HCT116 (cell line): ENCODE results near the gene FHIT. TPM values are rescaled to one million over a fixed set of nuclear protein-coding genes. Genes with fewer than 3 reads are reported as not detected.

Source experiments
- ATAC-seq: fragments of 200-7000 bp; cut with Tn5 transposase; 2 replicates; pipeline ENCODE4 v1.9.1; 2020; ENCODE audit warnings: mild to moderate bottlenecking, moderate library complexity
- BruUV-seq: library from RNA; stranded (reverse); fragments of 400-500 nt; replicated peaks from 2 replicates; lab custom pipeline; 2021; lab: Mats Ljungman, UMichigan
- CTCF ChIA-PET: fragments of 300-600 bp; sonication (Branson Sonifier 250); formaldehyde crosslinking; loops from one replicate; lab custom pipeline; 2021; ENCODE audit warnings: antibody characterized with exemption; lab: Charles Lee
- POLR2A ChIA-PET: fragments of 300-600, 350-600 bp; sonication (Branson Sonifier 250); formaldehyde crosslinking; loops from one replicate; lab custom pipeline; 2021; ENCODE audit warnings: antibody characterized with exemption; lab: Charles Lee
- RAD21 ChIA-PET, 2 experiments: fragments of 300-600 bp; sonication (Branson Sonifier 250); formaldehyde crosslinking; loops; one replicate each; lab custom pipeline; 2023; ENCODE audit warnings: low total read pairs in 2 of 2; ENCODE audit not compliant: uncharacterized antibody in 2 of 2, unreplicated experiment in 2 of 2, low non-redundant PET in 1 of 2; lab: Charles Lee
- DNase-seq: peaks from one replicate; pipeline ENCODE4 v3.0.0-alpha.2; 2010; ENCODE audit warnings: low read depth, low spot score
- H2AFZ ChIP-seq: fragments of 200-600 bp; shearing (Covaris generic), sonication (generic); 2 replicates; pipeline ENCODE4 v1.6.1; 2017; ENCODE audit warnings: low read depth, mixed run types, mixed read lengths, antibody characterized with exemption, low read length; ENCODE audit not compliant: poor library complexity, severe bottlenecking
- H3K27ac ChIP-seq: 2 replicates; pipeline ENCODE4 v1.5.1; 2012; ENCODE audit warnings: low read depth, low read length
- H3K27me3 ChIP-seq: fragments of 200-600 bp; sonication (generic); 2 replicates; pipeline ENCODE4 v1.6.1; 2016; ENCODE audit warnings: mixed run types, low read length, mixed read lengths; ENCODE audit not compliant: insufficient read depth
- H3K36me3 ChIP-seq, 2 experiments: fragments of 200-500 bp in 1 of 2; fragments of 200-600 bp in 1 of 2; sonication (Bioruptor generic) in 1 of 2; sonication (generic) in 1 of 2; 2 replicates each; pipeline versions ENCODE4 v1.5.1 to v1.6.1; 2014 to 2016; ENCODE audit warnings: low read length in 2 of 2, inconsistent platforms in 1 of 2, mixed read lengths in 1 of 2, mixed run types in 1 of 2; ENCODE audit not compliant: insufficient read depth in 2 of 2, control insufficient read depth in 1 of 2
- H3K4me1 ChIP-seq, 2 experiments: fragments of 200-600 bp in 1 of 2; sonication (generic) in 1 of 2; 2 replicates each; pipeline versions ENCODE4 v1.5.1 to v1.6.1; 2012 to 2017; ENCODE audit warnings: low read length in 2 of 2, inconsistent platforms in 1 of 2, mild to moderate bottlenecking in 1 of 2, mixed read lengths in 1 of 2, mixed run types in 1 of 2, moderate library complexity in 1 of 2; ENCODE audit not compliant: insufficient read depth in 2 of 2, control insufficient read depth in 1 of 2
- H3K4me2 ChIP-seq: fragments of 200-600 bp; sonication (generic); 2 replicates; pipeline ENCODE4 v1.6.1; 2017; ENCODE audit warnings: mixed run types, low read length, mixed read lengths
- H3K4me3 ChIP-seq, 2 experiments: fragments of 200-600 bp in 1 of 2; sonication (generic) in 1 of 2; replicated peaks in 1 of 2; 2 replicates each; pipeline ENCODE4 v1.5.1; 2011 to 2016; ENCODE audit warnings: low read length in 2 of 2, control low read depth in 1 of 2, low read depth in 1 of 2, mild to moderate bottlenecking in 1 of 2, mixed read lengths in 1 of 2, mixed run types in 1 of 2
- H3K79me2 ChIP-seq: fragments of 200-600 bp; sonication (generic); 2 replicates; pipeline ENCODE4 v1.6.1; 2017; ENCODE audit warnings: mild to moderate bottlenecking, mixed run types, low read length, moderate library complexity, mixed read lengths; ENCODE audit not compliant: insufficient read depth
- H3K9ac ChIP-seq: fragments of 200-600 bp; sonication (generic); 2 replicates; pipeline ENCODE4 v1.6.1; 2016; ENCODE audit warnings: low read length, mixed read lengths
- H3K9me2 ChIP-seq: fragments of 200-600 bp; sonication (generic), shearing (Covaris generic); 2 replicates; pipeline ENCODE4 v1.6.1; 2017; ENCODE audit warnings: mixed run types, mild to moderate bottlenecking, moderate library complexity; ENCODE audit not compliant: insufficient read depth
- H3K9me3 ChIP-seq, 2 experiments: fragments of 200-500 bp in 1 of 2; fragments of 200-600 bp in 1 of 2; sonication (Bioruptor generic) in 1 of 2; sonication (generic) in 1 of 2; 2 replicates each; pipeline ENCODE4 v1.6.1; 2014 to 2017; ENCODE audit warnings: low read length in 2 of 2, mixed read lengths in 2 of 2, inconsistent platforms in 1 of 2, low read depth in 1 of 2, mild to moderate bottlenecking in 1 of 2, mixed run types in 1 of 2, moderate library complexity in 1 of 2; ENCODE audit not compliant: control insufficient read depth in 1 of 2, insufficient read depth in 1 of 2
- H4K20me1 ChIP-seq: fragments of 200-600 bp; sonication (generic), shearing (Covaris generic); 2 replicates; pipeline ENCODE4 v1.6.1; 2017; ENCODE audit warnings: mixed run types, mild to moderate bottlenecking, moderate library complexity; ENCODE audit not compliant: insufficient read depth
- ATF3 ChIP-seq: IDR thresholded peaks from 2 replicates; pipeline ENCODE4 v1.6.1; 2012
- CBX3 ChIP-seq: IDR thresholded peaks from 2 replicates; pipeline ENCODE4 v1.6.1; 2012; ENCODE audit warnings: low read depth
- CEBPB ChIP-seq: IDR thresholded peaks from 2 replicates; pipeline ENCODE4 v1.6.1; 2012; ENCODE audit warnings: low read depth
- EGR1 ChIP-seq: IDR thresholded peaks from 2 replicates; pipeline ENCODE4 v1.6.1; 2012; ENCODE audit warnings: low read depth
- ELF1 ChIP-seq: IDR thresholded peaks from 2 replicates; pipeline ENCODE4 v1.6.1; 2012; ENCODE audit warnings: low read depth, borderline replicate concordance
- EZH2 ChIP-seq: fragments of 200-600 bp; sonication (generic); IDR thresholded peaks from 2 replicates; pipeline ENCODE4 v1.6.1; 2017; ENCODE audit warnings: antibody characterized with exemption, mixed run types
- FOSL1 ChIP-seq: IDR thresholded peaks from 2 replicates; pipeline ENCODE4 v1.6.1; 2012; ENCODE audit warnings: low read depth
- JUND ChIP-seq: IDR thresholded peaks from 2 replicates; pipeline ENCODE4 v1.6.1; 2012
- MAX ChIP-seq: IDR thresholded peaks from 2 replicates; pipeline ENCODE4 v1.6.1; 2012
- POLR2A ChIP-seq: IDR thresholded peaks from 2 replicates; pipeline ENCODE4 v1.7.0; 2011; ENCODE audit warnings: borderline replicate concordance; ENCODE audit not compliant: insufficient read depth, insufficient read length; ENCODE audit errors: extremely low read depth
- POLR2AphosphoS5 ChIP-seq: IDR thresholded peaks from 2 replicates; pipeline ENCODE4 v1.6.1; 2011; ENCODE audit warnings: mild to moderate bottlenecking, low read depth, low read length, moderate library complexity
- RAD21 ChIP-seq: IDR thresholded peaks from 2 replicates; pipeline ENCODE4 v1.6.1; 2012; ENCODE audit warnings: low read depth, mild to moderate bottlenecking
- SIN3A ChIP-seq: IDR thresholded peaks from 2 replicates; pipeline ENCODE4 v1.6.1; 2012; ENCODE audit warnings: low read depth
- SP1 ChIP-seq: IDR thresholded peaks from 2 replicates; pipeline ENCODE4 v1.6.1; 2012; ENCODE audit warnings: low read depth
- SRF ChIP-seq: IDR thresholded peaks from 2 replicates; pipeline ENCODE4 v1.6.1; 2012; ENCODE audit warnings: low read depth
- TCF7L2 ChIP-seq: IDR thresholded peaks from 2 replicates; pipeline ENCODE4 v1.7.0; 2011; ENCODE audit warnings: borderline replicate concordance, inconsistent platforms; ENCODE audit not compliant: insufficient read depth, insufficient read length; ENCODE audit errors: extremely low read depth
- YY1 ChIP-seq: IDR thresholded peaks from 2 replicates; pipeline ENCODE4 v1.6.1; 2011; ENCODE audit warnings: low read length, low read depth, moderate library complexity, mild to moderate bottlenecking; ENCODE audit not compliant: insufficient replicate concordance; ENCODE audit errors: extremely low read depth
- ZBTB33 ChIP-seq: IDR thresholded peaks from 2 replicates; pipeline ENCODE4 v1.6.1; 2011; ENCODE audit warnings: mild to moderate bottlenecking, low read length, moderate library complexity; ENCODE audit not compliant: insufficient replicate concordance; ENCODE audit errors: extremely low read depth
- ZFX ChIP-seq: fragments of 450-650 bp; IDR thresholded peaks from 2 replicates; pipeline ENCODE4 v1.6.1; 2017
- ZNF274 ChIP-seq: fragments of 200-500 bp; sonication (Bioruptor generic); IDR thresholded peaks from 2 replicates; pipeline ENCODE4 v1.6.1; 2014; ENCODE audit warnings: mild to moderate bottlenecking, low read depth, low read length, inconsistent platforms
- intact Hi-C: fragments of 100-400 bp; cut with micrococcal nuclease; formaldehyde crosslinking; loops from 2 replicates; pipeline ENCODE4 v1.10.0; 2022
- total RNA-seq: library from RNA; stranded (reverse); gene quantifications from one replicate; pipeline ENCODE4 v1.2.1, GENCODE V29; 2021; ENCODE audit not compliant: unreplicated experiment

Gene FHIT
- total RNA-seq, 1 experiment from 2014 or later, result 20.1 TPM

GRCh38 chr3:60970850-60971249 lies 280.4 kb downstream of the FHIT start:
- no peak overlapping the region for H3K4me2 ChIP-seq
- H2AFZ ChIP-seq, result no peak overlapping the region
- ChIA-PET POLR2A (no interaction called here), RAD21 (no interaction called here), CTCF (interaction anchor here (0.5 kb wide), 1 partner anchor 50 kb away, joined by 3 read pairs; no protein-coding TSS in a partner anchor)
- no peaks in the 10 kb centered on the region for H3K4me1 ChIP-seq
- H3K27ac ChIP-seq, result no peak overlapping the region
- ATAC-seq (no peak), DNase-seq (no peak)
- TF ChIP-seq RAD21 (no peak), CBX3 (no peak), TCF7L2 (no peak), MAX (no peak), ATF3 (no peak), ZNF274 (no peak), SP1 (no peak), YY1 (no peak), JUND (no peak), ELF1 (no peak), CEBPB (no peak), FOSL1 (no peak), SRF (no peak), ZBTB33 (no peak), EZH2 (no peak), EGR1 (no peak), SIN3A (no peak), POLR2A (no peak), POLR2AphosphoS5 (no peak), ZFX (no peak)
- no peaks in the 10 kb centered on the region for H4K20me1 ChIP-seq
- BruUV-seq, result no TSS peak
- intact Hi-C loops, result no loop called here
- H3K9me2 ChIP-seq, result no peaks in the 10 kb centered on the region; the same call in 1 of the 2 replicates
- H3K9ac ChIP-seq, result no peak overlapping the region
- no peaks in the 10 kb centered on the region for H3K36me3 ChIP-seq
- H3K27me3 ChIP-seq, result no peaks in the 10 kb centered on the region
- no peaks in the 10 kb centered on the region; a peak in 1 of 4 replicates for H3K9me3 ChIP-seq
- no peak overlapping the region for H3K4me3 ChIP-seq
- H3K79me2 ChIP-seq, result no peaks in the 10 kb centered on the region
